Chondrocyte (in vitro differentiated cells): ENCODE measurements around the gene SLC25A11. TPM values are rescaled to one million over a fixed set of nuclear protein-coding genes. Genes with fewer than 3 reads are reported as not detected.

Source experiments
- DNase-seq: peaks from one replicate; pipeline ENCODE4 v3.0.0; 2021; ENCODE audit warnings: mixed read lengths, low spot score
- H3K27ac Mint-ChIP-seq: one replicate; pipeline ENCODE4 v1.8.0; 2021; ENCODE audit warnings: mild to moderate bottlenecking, moderate library complexity, mixed read lengths; ENCODE audit not compliant: unreplicated experiment
- H3K27me3 Mint-ChIP-seq: 2 replicates; pipeline ENCODE4 v1.8.0; 2021; ENCODE audit warnings: low read depth, mixed read lengths
- H3K36me3 Mint-ChIP-seq: 2 replicates; pipeline ENCODE4 v1.8.0; 2021; ENCODE audit warnings: low read depth, mixed read lengths
- H3K4me1 Mint-ChIP-seq: 2 replicates; pipeline ENCODE4 v1.8.0; 2021; ENCODE audit warnings: low read depth, mild to moderate bottlenecking, mixed read lengths
- H3K4me3 Mint-ChIP-seq: one replicate; pipeline ENCODE4 v1.8.0; 2021; ENCODE audit warnings: mild to moderate bottlenecking, moderate library complexity, mixed read lengths; ENCODE audit not compliant: unreplicated experiment
- H3K9me3 Mint-ChIP-seq: 2 replicates; pipeline ENCODE4 v1.8.0; 2021; ENCODE audit warnings: low read depth, mixed read lengths
- CTCF ChIP-seq: fragments of 200-600 bp; sonication (generic); IDR thresholded peaks from 2 replicates; pipeline ENCODE4 v1.5.0; 2021; ENCODE audit warnings: antibody characterized with exemption, mild to moderate bottlenecking, moderate library complexity
- total RNA-seq: library from RNA; stranded (reverse); gene quantifications from 3 replicates; pipeline ENCODE4 v1.2.1, GENCODE V29; 2021

Gene SLC25A11
- total RNA-seq, 1 donor from 2014 or later, result 46.6 TPM

GRCh38 chr17:4982305-4982704, 42.5 kb upstream of the SLC25A11 start:
- Mint-ChIP-seq H3K27ac (no peak overlapping the region), H3K4me1 (peaks cover 19% of the 10 kb centered on the region), H3K36me3 (peaks cover 20% of the 10 kb centered on the region), H3K27me3 (no peaks in the 10 kb centered on the region), H3K4me3 (no peak overlapping the region), H3K9me3 (no peaks in the 10 kb centered on the region)
- TF ChIP-seq CTCF, result no peak
- no peak for DNase-seq

GRCh38 chr17:4980644-4981216, 40.9 kb upstream of the SLC25A11 start:
- H3K27ac Mint-ChIP-seq, result peak overlapping the region; percentile 47
- DNase-seq, result no peak
- peaks cover 20% of the 10 kb centered on the region for H3K36me3 Mint-ChIP-seq
- TF ChIP-seq CTCF, result peak; percentile 83
- H3K4me3 Mint-ChIP-seq, result no peak overlapping the region
- H3K4me1 Mint-ChIP-seq, result peaks cover 8% of the 10 kb centered on the region
- H3K27me3 Mint-ChIP-seq, result no peaks in the 10 kb centered on the region
- H3K9me3 Mint-ChIP-seq, result no peaks in the 10 kb centered on the region

GRCh38 chr17:4978726-4979125, 38.9 kb upstream of the SLC25A11 start:
- no peak overlapping the region for H3K4me3 Mint-ChIP-seq
- peaks cover 26% of the 10 kb centered on the region for H3K36me3 Mint-ChIP-seq
- H3K9me3 Mint-ChIP-seq, result no peaks in the 10 kb centered on the region
- H3K4me1 Mint-ChIP-seq, result peaks cover 16% of the 10 kb centered on the region
- no peak for DNase-seq
- TF ChIP-seq CTCF, result no peak
- no peak overlapping the region for H3K27ac Mint-ChIP-seq
- H3K27me3 Mint-ChIP-seq, result no peaks in the 10 kb centered on the region

- H3K9me3 Mint-ChIP-seq, result no peaks in the 10 kb centered on the region
- no peak for DNase-seq
- no peak for TF ChIP-seq CTCF
- H3K36me3 Mint-ChIP-seq, result peaks cover 27% of the 10 kb centered on the region
- H3K4me3 Mint-ChIP-seq, result no peak overlapping the region
- H3K4me1 Mint-ChIP-seq, result peaks cover 37% of the 10 kb centered on the region
- peak overlapping the region; percentile 32 for H3K27ac Mint-ChIP-seq
- H3K27me3 Mint-ChIP-seq, result no peaks in the 10 kb centered on the region
These were observed 34.3 kb upstream of the SLC25A11 start for GRCh38 chr17:4974115-4974670.

GRCh38 chr17:4973256-4974114, 33.6 kb upstream of the SLC25A11 start:
- peaks cover 33% of the 10 kb centered on the region for H3K36me3 Mint-ChIP-seq
- H3K27ac Mint-ChIP-seq, result peak overlapping the region; percentile 74
- H3K27me3 Mint-ChIP-seq, result no peaks in the 10 kb centered on the region
- TF ChIP-seq CTCF, result no peak
- H3K4me1 Mint-ChIP-seq, result peaks cover 41% of the 10 kb centered on the region
- H3K4me3 Mint-ChIP-seq, result no peak overlapping the region
- no peaks in the 10 kb centered on the region for H3K9me3 Mint-ChIP-seq
- DNase-seq, result no peak
